ENCODE results near the gene LBHD1. TPM values are rescaled to one million over a fixed set of nuclear protein-coding genes. Genes with fewer than 3 reads are reported as not detected.

The LBHD1 gene
- total and polyA plus RNA-seq, 2 of the 13 experiments (the other 11 are each of a cell fraction or from before 2014, with no cell fraction given): 3.2 to 3.7 TPM

DNA sequence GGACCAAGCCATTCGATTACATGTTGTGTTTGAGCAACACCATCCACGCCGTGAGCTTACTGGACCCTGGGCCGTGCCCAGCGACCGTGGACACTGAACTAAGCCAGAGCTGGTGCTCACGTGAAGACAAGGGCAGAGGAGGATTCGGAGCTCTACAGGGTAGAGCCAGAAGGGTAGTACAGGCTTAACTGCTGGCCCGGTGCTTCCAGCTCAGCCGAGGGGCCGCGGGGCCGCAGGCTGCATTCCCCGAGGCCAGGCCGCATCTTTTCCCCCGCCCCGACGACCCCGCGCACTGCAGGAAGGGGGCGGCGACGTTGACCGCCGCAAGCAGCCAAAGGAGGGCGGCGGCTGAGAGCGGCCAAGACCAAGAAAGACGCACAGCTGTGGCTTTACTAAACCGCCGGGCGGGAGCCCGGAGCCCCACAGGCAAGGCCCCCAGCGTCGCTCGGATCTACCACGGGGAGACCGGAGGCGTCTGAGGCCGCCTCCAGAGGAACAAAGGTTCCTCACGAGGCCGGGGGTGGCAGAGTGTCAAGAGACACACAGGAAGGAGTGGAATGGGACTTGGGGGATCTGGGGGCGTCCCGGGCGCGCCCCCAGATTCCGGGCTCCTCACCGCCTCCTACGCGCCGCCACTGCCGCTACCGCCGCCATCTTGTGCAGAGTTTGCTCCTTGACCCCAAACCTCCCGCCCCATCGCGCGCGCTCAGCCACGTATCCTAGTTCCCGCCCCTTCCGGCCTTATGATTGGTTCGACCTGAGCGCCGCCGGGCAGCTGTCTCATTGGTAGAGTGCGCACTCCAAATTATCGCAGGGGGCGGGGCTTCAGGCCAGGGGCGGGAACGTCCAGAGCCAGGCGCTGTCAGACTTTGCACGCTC is 25.9 kb downstream of the LBHD1 start, which contains the start of gene GANAB (continued):
- TF ChIP-seq, protein P1, sequence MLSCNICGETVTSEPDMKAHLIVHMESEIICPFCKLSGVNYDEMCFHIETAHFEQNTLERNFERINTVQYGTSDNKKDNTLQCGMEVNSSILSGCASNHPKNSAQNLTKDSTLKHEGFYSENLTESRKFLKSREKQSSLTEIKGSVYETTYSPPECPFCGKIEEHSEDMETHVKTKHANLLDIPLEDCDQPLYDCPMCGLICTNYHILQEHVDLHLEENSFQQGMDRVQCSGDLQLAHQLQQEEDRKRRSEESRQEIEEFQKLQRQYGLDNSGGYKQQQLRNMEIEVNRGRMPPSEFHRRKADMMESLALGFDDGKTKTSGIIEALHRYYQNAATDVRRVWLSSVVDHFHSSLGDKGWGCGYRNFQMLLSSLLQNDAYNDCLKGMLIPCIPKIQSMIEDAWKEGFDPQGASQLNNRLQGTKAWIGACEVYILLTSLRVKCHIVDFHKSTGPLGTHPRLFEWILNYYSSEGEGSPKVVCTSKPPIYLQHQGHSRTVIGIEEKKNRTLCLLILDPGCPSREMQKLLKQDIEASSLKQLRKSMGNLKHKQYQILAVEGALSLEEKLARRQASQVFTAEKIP (CRISPR knock-in tag; IDR thresholded peaks at IDR 0.05; ENCODE audit: borderline replicate concordance): no peak
- no peak for TF ChIP-seq ZFP36L2 (CRISPR knock-in tag; IDR thresholded peaks at IDR 0.05)
- TF ChIP-seq ZBTB7B (CRISPR knock-in tag; IDR thresholded peaks at IDR 0.05): 0 out of 2 replicates have a peak, but pooled peaks have one; percentile 51
- peak; percentile 5 for TF ChIP-seq ZNF883 (CRISPR knock-in tag; IDR thresholded peaks at IDR 0.05; ENCODE audit: not compliant biosample characterization)
- TF ChIP-seq ZNF549 (CRISPR knock-in tag; IDR thresholded peaks at IDR 0.05): no peak
- peak; percentile 91; the same call in 1 of the 2 replicates for TF ChIP-seq SIN3A (IDR thresholded peaks at IDR 0.05; ENCODE audit: borderline replicate concordance, low read depth, low read length)
- TF ChIP-seq ZKSCAN8 (CRISPR knock-in tag; IDR thresholded peaks at IDR 0.05; ENCODE audit: borderline replicate concordance): no peak
- TF ChIP-seq ZNF317 (CRISPR knock-in tag; IDR thresholded peaks at IDR 0.05): peak; percentile 61; the same call in 1 of the 2 replicates
- TF ChIP-seq, protein P2, sequence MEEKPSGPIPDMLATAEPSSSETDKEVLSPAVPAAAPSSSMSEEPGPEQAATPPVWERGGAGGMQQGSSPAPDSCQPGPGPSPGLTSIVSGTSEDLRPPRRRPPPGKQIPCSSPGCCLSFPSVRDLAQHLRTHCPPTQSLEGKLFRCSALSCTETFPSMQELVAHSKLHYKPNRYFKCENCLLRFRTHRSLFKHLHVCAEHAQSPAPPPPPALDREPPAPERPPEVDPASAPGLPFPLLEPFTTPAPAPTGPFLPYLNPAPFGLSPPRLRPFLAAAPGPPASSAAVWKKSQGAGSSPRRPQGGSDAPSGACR (CRISPR knock-in tag; IDR thresholded peaks at IDR 0.05): no peak
- TF ChIP-seq NFYB (CRISPR knock-in tag; IDR thresholded peaks at IDR 0.05): peak; percentile 85
- TF ChIP-seq ZNF274 (CRISPR knock-in tag; IDR thresholded peaks at IDR 0.05): no peak
- TF ChIP-seq GATA4 (IDR thresholded peaks at IDR 0.05; ENCODE audit: borderline replicate concordance, low read depth): peak; percentile 16; the same call in 1 of the 2 replicates
- TF ChIP-seq, protein P3, sequence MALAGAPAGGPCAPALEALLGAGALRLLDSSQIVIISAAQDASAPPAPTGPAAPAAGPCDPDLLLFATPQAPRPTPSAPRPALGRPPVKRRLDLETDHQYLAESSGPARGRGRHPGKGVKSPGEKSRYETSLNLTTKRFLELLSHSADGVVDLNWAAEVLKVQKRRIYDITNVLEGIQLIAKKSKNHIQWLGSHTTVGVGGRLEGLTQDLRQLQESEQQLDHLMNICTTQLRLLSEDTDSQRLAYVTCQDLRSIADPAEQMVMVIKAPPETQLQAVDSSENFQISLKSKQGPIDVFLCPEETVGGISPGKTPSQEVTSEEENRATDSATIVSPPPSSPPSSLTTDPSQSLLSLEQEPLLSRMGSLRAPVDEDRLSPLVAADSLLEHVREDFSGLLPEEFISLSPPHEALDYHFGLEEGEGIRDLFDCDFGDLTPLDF (CRISPR knock-in tag; IDR thresholded peaks at IDR 0.05): peak; percentile 87; the same call in 1 of the 2 replicates
- no peak for TF ChIP-seq EED (CRISPR knock-in tag; IDR thresholded peaks at IDR 0.05)
- TF ChIP-seq ZNF501 (CRISPR knock-in tag; IDR thresholded peaks at IDR 0.05): peak; percentile 38
- TF ChIP-seq ESRRA (CRISPR knock-in tag; IDR thresholded peaks at IDR 0.05; ENCODE audit: low read depth): no peak; the same call in 1 of the 2 replicates
- peak; percentile 65 for TF ChIP-seq ZMAT3 (CRISPR knock-in tag; conservative IDR thresholded peaks at IDR 0.05)
- TF ChIP-seq, protein P4, sequence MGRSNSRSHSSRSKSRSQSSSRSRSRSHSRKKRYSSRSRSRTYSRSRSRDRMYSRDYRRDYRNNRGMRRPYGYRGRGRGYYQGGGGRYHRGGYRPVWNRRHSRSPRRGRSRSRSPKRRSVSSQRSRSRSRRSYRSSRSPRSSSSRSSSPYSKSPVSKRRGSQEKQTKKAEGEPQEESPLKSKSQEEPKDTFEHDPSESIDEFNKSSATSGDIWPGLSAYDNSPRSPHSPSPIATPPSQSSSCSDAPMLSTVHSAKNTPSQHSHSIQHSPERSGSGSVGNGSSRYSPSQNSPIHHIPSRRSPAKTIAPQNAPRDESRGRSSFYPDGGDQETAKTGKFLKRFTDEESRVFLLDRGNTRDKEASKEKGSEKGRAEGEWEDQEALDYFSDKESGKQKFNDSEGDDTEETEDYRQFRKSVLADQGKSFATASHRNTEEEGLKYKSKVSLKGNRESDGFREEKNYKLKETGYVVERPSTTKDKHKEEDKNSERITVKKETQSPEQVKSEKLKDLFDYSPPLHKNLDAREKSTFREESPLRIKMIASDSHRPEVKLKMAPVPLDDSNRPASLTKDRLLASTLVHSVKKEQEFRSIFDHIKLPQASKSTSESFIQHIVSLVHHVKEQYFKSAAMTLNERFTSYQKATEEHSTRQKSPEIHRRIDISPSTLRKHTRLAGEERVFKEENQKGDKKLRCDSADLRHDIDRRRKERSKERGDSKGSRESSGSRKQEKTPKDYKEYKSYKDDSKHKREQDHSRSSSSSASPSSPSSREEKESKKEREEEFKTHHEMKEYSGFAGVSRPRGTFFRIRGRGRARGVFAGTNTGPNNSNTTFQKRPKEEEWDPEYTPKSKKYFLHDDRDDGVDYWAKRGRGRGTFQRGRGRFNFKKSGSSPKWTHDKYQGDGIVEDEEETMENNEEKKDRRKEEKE (IDR thresholded peaks at IDR 0.05): no peak
- TF ChIP-seq ZBTB7A (CRISPR knock-in tag; IDR thresholded peaks at IDR 0.05): no peak
- no peak for TF ChIP-seq MATR3 (CRISPR knock-in tag; IDR thresholded peaks at IDR 0.05)
- TF ChIP-seq NFKB2 (CRISPR knock-in tag; IDR thresholded peaks at IDR 0.05; ENCODE audit: borderline replicate concordance): peak; percentile 21; the same call in 1 of the 2 replicates
- TF ChIP-seq, protein P5, sequence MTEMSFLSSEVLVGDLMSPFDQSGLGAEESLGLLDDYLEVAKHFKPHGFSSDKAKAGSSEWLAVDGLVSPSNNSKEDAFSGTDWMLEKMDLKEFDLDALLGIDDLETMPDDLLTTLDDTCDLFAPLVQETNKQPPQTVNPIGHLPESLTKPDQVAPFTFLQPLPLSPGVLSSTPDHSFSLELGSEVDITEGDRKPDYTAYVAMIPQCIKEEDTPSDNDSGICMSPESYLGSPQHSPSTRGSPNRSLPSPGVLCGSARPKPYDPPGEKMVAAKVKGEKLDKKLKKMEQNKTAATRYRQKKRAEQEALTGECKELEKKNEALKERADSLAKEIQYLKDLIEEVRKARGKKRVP (CRISPR knock-in tag; IDR thresholded peaks at IDR 0.05): peak in 1 of 2 experiments; percentile 45; a peak in 1 of 4 replicates

All from HepG2 (cell line).